Bone marrow (tissue), 2 donors: Measurements from ENCODE around the gene FAM200C.

Source experiments
- DNase-seq, 2 donors: peaks; one replicate each; lab custom pipeline; 2025; lab: John Stamatoyannopoulos, UW

Gene FAM200C

GRCh38 chr5:160367261-160367660 lies 32.6 kb downstream of the FAM200C start:
- DNase-seq = no peak

GRCh38 chr5:160366230-160366629 lies 33.6 kb downstream of the FAM200C start:
- no peak for DNase-seq

- no peak for DNase-seq
Observed at GRCh38 chr5:160363660-160364395, 36.0 kb downstream of the FAM200C start.

DNA sequence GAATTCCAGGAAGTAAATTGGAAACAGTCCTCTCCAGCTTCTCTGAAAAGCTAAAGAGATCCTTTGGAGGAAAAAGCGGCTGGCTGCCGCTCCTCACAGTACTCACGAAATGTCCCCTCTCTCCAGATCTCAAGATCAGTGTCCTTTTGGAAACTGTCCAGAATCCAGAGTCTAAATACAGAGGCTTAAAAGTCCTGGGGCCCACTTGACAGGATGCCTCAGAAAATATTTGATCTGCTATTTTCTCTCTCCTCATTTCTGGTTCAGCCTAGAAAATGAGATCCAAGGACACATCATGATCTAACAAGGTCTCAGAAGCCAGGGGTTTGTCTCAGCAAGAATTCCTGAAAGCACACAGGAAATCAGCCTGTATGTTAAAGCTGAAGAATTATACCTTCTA lies 36.6 kb downstream of the FAM200C start:
- DNase-seq = no peak

DNA sequence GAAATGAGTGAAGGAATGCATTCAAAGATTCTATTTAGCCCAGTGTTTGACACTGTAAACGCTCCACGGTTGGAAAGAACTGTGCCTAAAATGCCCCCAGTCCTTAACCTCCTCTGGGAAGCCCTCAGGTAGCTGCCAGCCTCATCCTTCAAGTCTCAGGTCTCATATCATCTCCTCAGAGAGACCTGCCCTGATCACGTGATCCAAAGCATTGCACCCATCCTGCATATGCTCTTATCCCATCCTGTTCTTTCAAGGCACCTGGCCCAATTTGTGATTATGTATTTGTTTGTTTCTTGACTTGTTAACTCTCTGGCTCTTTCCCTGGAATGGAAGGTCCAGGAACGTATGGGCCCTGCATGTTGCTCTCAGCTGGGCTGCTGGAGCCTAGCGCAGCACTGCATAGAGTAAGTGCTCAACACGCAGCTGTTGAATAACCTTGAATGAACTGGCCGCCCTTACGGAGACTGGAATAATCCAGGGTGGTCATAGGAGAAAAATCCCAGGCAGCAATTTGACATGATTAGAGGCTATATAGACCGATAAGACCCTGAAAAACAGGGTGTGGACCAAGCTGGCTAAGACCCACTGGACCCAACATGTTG lies 38.1 kb downstream of the FAM200C start:
- no peak for DNase-seq

DNA sequence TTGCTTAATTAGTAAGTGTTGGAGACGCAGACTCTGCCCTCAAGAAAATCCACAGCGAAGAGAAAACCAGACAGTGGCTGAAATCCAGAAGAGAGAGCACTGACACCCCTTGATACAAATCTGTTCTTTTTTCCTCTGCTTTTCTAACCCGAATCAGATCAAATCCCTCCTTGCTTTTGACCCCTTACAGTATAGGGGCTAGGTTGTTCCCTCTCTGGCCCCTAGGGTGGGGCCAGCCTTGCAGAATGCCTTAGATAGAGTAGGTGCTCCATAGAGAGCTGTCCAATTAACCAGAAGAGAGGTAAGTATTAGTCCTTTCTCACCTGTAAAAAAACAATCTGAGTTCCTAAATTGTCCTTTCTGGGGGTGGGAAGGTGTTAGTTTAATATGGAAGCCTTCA lies 39.5 kb downstream of the FAM200C start:
- DNase-seq = no peak

GRCh38 chr5:160359816-160360215 lies 40.0 kb downstream of the FAM200C start:
- DNase-seq = no peak

- DNase-seq = no peak
Observed at GRCh38 chr5:160359242-160359641, 40.6 kb downstream of the FAM200C start.

DNA sequence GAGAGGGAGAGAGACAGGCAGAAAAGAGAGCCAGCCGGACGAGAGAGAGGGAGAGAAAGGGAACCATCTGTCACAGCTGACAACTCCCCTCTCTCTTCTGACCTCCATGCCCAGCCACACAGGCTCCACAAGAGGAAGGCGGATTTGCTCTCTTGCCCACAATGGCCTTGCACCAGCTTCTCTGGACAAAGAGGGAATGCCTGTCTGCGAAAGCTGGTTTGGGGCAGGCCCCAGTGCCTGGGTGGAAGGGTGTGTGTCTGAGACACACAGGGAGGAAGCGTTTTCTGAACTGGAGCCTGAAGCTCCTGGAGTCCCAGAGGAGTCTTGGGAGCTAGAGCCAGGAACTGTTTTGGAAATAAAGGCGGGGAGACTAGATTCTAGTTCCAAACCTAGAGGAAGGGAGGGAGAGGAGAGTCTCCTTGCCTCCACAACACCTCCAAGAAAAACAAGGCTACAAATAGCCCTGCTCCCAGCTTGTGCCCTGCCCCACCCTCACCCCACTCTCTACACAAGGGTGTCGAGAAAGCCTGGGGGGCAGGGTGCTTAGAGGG lies 41.9 kb downstream of the FAM200C start:
- no peak for DNase-seq

GRCh38 chr5:160357394-160357793 lies 42.5 kb downstream of the FAM200C start:
- DNase-seq = no peak

- DNase-seq = no peak
Observed at GRCh38 chr5:160356550-160357347, 43.1 kb downstream of the FAM200C start.

DNA sequence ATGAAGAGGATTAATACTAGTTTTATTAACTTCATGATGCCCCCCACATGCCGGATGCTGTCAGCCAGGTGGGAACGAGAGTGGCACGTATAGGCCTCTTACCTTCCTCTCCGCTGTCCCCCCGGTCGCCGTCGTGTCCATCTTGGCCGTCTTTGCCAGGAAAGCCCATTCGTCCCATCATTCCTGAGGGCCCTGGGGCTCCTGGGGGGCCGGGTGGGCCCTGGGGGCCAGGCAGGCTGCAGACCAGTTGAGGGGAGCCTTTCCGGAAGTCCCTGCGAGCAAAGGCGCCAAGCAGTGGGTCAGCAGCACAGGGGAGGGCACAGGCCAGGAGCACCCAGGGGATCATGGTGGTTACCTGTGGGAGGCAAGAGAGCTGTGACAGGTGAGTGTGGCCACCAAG lies 45.2 kb downstream of the FAM200C start:
- DNase-seq = no peak

DNA sequence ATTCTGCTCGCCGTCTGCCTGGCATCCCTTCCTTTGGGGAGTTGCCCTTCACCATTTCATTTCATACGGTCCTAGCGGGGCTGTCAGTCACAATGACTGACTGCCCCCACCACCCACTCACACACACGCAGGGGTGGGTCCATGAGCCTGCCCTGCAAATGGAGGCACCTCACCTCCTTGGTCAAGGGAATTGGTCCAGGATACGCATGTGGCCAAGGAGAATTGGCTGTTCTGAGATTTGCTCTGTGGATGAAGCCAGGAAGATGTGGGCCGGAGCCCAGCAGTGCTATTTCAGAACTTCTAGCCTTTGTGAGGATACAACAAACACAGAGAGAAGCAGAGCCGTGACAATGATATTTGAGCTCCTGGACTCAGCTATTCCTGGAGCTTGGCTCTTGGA lies 46.5 kb downstream of the FAM200C start:
- DNase-seq = no peak

- DNase-seq = no peak
Observed at GRCh38 chr5:160352308-160352707, 47.5 kb downstream of the FAM200C start.

DNA sequence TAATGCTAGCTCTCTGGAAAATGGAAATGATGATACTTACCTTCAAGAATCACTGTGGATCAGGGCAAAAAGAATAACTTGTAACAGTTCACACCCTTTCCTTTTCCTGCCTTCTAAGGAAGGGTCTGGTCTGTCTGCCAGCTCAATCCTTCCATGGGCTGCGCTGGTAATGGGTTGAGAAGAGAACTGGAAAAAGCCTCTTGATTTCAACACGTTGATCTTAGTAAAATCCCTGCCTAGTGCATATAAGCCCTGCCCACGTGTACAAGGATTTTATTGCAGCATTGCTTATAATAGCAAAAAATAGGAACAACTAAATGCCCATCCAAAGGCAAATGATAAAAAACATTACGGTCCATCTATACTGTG lies 49.9 kb downstream of the FAM200C start:
- DNase-seq = no peak

- DNase-seq = no peak
Observed at GRCh38 chr5:160349249-160349934, 50.5 kb downstream of the FAM200C start.

GRCh38 chr5:160348080-160348479 lies 51.8 kb downstream of the FAM200C start:
- DNase-seq = no peak

GRCh38 chr5:160347448-160347847 lies 52.4 kb downstream of the FAM200C start:
- DNase-seq = no peak
